ENCODE data around the gene EPHA7. TPM values are rescaled to one million over a fixed set of nuclear protein-coding genes. Genes with fewer than 3 reads are reported as not detected.

The EPHA7 gene
- total and polyA plus RNA-seq, 2 of the 4 experiments (the other 2 are of a cell fraction) = not detected

GRCh38 chr6:93213028-93213427, 206.3 kb downstream of the EPHA7 start:
- dilution Hi-C loops (cut with HindIII; ENCODE audit: low sequenced_read_pairs, unreplicated experiment) (no loop called here), intact Hi-C loops (cut with micrococcal nuclease) (no loop called here), in situ Hi-C loops (cut with MboI; ENCODE audit: low sequenced_read_pairs) (no loop called here)
- Histone ChIP-seq H3K27ac (ENCODE audit: insufficient read depth, low read length) (no peak overlapping the region), H2BK120ac (ENCODE audit: low read depth, low read length) (no peak overlapping the region), H2AFZ (replicated peaks; ENCODE audit: low read length, poor library complexity) (no peak overlapping the region), H3K56ac (ENCODE audit: extremely low read depth, insufficient read depth, low read length) (no peak overlapping the region), H4K20me1 (ENCODE audit: insufficient read depth, low read length) (no peaks in the 10 kb centered on the region), H2BK15ac (ENCODE audit: low read depth, low read length) (no peak overlapping the region), H4K8ac (ENCODE audit: low read depth in 2 of 2, low read length in 2 of 2) (no peak overlapping the region), H4K91ac (ENCODE audit: insufficient read depth, low read depth, low read length) (no peak overlapping the region), H3K4me1 (ENCODE audit: control insufficient read depth, insufficient read depth, low read length) (no peaks in the 10 kb centered on the region), H3K9me3 (ENCODE audit: control insufficient read depth, insufficient read depth, low read length) (peaks cover 3% of the 10 kb centered on the region; the same call in 1 of the 2 replicates), H3K18ac (ENCODE audit: low read depth, low read length) (no peak overlapping the region), H2BK20ac (ENCODE audit: low read depth, low read length) (no peak overlapping the region), H3K4me2 (ENCODE audit: low read depth, low read length) (no peak overlapping the region), H4K5ac (ENCODE audit: low read depth, low read length) (no peak overlapping the region), H2AK9ac (replicated peaks; ENCODE audit: low read depth, low read length, poor library complexity) (no peak overlapping the region), H3K4me3 (ENCODE audit: insufficient read depth, low read depth, low read length) (no peak overlapping the region), H2AK5ac (ENCODE audit: low read depth, low read length) (no peak overlapping the region), H3K9ac (ENCODE audit: low read depth, low read length) (no peak overlapping the region), H2BK5ac (ENCODE audit: low read depth, low read length, poor library complexity, severe bottlenecking) (no peak overlapping the region), H3K27me3 (ENCODE audit: control insufficient read depth, insufficient read depth, low read length) (no peaks in the 10 kb centered on the region), H3K14ac (replicated peaks; ENCODE audit: low read depth, low read length) (no peak overlapping the region), H3K23ac (ENCODE audit: low read depth, low read length) (no peak overlapping the region), H3K4ac (ENCODE audit: low read depth, low read length) (no peak overlapping the region), H3K9me1 (ENCODE audit: insufficient read depth, low read length) (no peaks in the 10 kb centered on the region), H3K36me3 (ENCODE audit: control insufficient read depth, insufficient read depth, low read length) (no peaks in the 10 kb centered on the region), H3K79me1 (ENCODE audit: low read depth in 1 of 2, low read length in 2 of 2) (no peaks in the 10 kb centered on the region)
- TF ChIP-seq CEBPB (IDR thresholded peaks at IDR 0.05; ENCODE audit: low read depth, low read length) = no peak
- ChIA-PET POLR2A (ENCODE audit: unreplicated experiment) (no interaction called here), CTCF (no interaction called here)
- DNase-seq = no peak
- no TSS peak for BruUV-seq (replicated peaks)
- no CpG with 5 or more reads among the region's 2 CpGs for WGBS, 2 experiments (ENCODE audit: extremely low coverage in 2 of 2, insufficient read length in 1 of 2)
- ATAC-seq (ENCODE audit: low read depth) = no peak
